Memory B cell (primary cell): ENCODE data around the gene TRIM41.
"Not testable (repeated sequence)": the region's sequence is repeated elsewhere in the genome, so short reads cannot be mapped to it uniquely, and the experiment has no call there.

ENCODE experiments used
- ATAC-seq: fragments of 150-1000 bp; cut with Tn5 transposase; 2 replicates; pipeline ENCODE4 v1.10.0; 2021; ENCODE audit warnings: low read depth, mild to moderate bottlenecking, moderate library complexity
- DNase-seq, 2 donors: peaks; one replicate each; pipeline ENCODE4 v3.0.0; 2022; ENCODE audit warnings: low spot score in 2 of 2
- H3K27ac Mint-ChIP-seq: one replicate; pipeline ENCODE4 v1.8.0; 2022; ENCODE audit warnings: mild to moderate bottlenecking, moderate library complexity, mixed read lengths
- H3K27me3 Mint-ChIP-seq: one replicate; pipeline ENCODE4 v1.8.0; 2022; ENCODE audit warnings: mixed read lengths
- H3K36me3 Mint-ChIP-seq: one replicate; pipeline ENCODE4 v1.8.0; 2022; ENCODE audit warnings: mild to moderate bottlenecking, mixed read lengths
- H3K4me1 Mint-ChIP-seq: one replicate; pipeline ENCODE4 v1.8.0; 2022; ENCODE audit warnings: mixed read lengths
- H3K4me3 Mint-ChIP-seq: one replicate; pipeline ENCODE4 v1.8.0; 2022; ENCODE audit warnings: mild to moderate bottlenecking, moderate library complexity, mixed read lengths
- H3K9me3 Mint-ChIP-seq: one replicate; pipeline ENCODE4 v1.8.0; 2022; ENCODE audit warnings: mixed read lengths

Gene TRIM41

GRCh38 chr5:181223058-181223728, at the start of gene TRIM41:
TSS of gene TRIM41 (plus strand) at chr5:181223281. CDS start at chr5:181224000, 719 bp downstream.
- Mint-ChIP-seq H3K27ac (peak within 1 kb of the TSS; percentile 96), H3K4me3 (peak within 1 kb of the TSS; percentile 97), H3K4me1 (peaks cover 31% of the 10 kb centered on the region), H3K9me3 (no peaks in the 10 kb centered on the region), H3K36me3 (peaks cover 2% of the 10 kb centered on the region), H3K27me3 (no peaks in the 10 kb centered on the region)
- ATAC-seq = peak; percentile 71
- DNase-seq = peak; percentile 96 to 99

- H3K36me3 Mint-ChIP-seq = no peaks in the 10 kb centered on the region
- H3K4me1 Mint-ChIP-seq = peaks cover 11% of the 10 kb centered on the region
- H3K9me3 Mint-ChIP-seq = peaks cover 5% of the 10 kb centered on the region
- DNase-seq (peak in 1 of 2 donors; percentile 50), ATAC-seq (peak; percentile 84)
- peak overlapping the region; percentile 84 for H3K4me3 Mint-ChIP-seq
- peak overlapping the region; percentile 71 for H3K27ac Mint-ChIP-seq
- peaks cover 14% of the 10 kb centered on the region for H3K27me3 Mint-ChIP-seq
These were observed 49.4 kb upstream of the TRIM41 start for GRCh38 chr5:181173420-181174342.

GRCh38 chr5:181176254-181176952, 46.7 kb upstream of the TRIM41 start:
- Mint-ChIP-seq H3K4me1 (peaks cover 8% of the 10 kb centered on the region), H3K27ac (no peak overlapping the region), H3K36me3 (no peaks in the 10 kb centered on the region), H3K9me3 (no peaks in the 10 kb centered on the region), H3K27me3 (peaks cover 4% of the 10 kb centered on the region), H3K4me3 (no peak overlapping the region)
- DNase-seq = no peak
- no peak for ATAC-seq

- H3K9me3 Mint-ChIP-seq, H3K27me3 Mint-ChIP-seq, H3K36me3 Mint-ChIP-seq, H3K27ac Mint-ChIP-seq, ATAC-seq, DNase-seq, H3K4me3 Mint-ChIP-seq: not testable (repeated sequence)
- H3K4me1 Mint-ChIP-seq = peaks cover 14% of the 10 kb centered on the region
These were observed 45.5 kb upstream of the TRIM41 start for GRCh38 chr5:181177559-181177958.

GRCh38 chr5:181181650-181182565, 41.2 kb upstream of the TRIM41 start:
- Mint-ChIP-seq H3K36me3 (no peaks in the 10 kb centered on the region), H3K4me3 (peak overlapping the region; percentile 38), H3K27me3 (no peaks in the 10 kb centered on the region), H3K27ac (peak overlapping the region; percentile 60), H3K4me1 (peaks cover 12% of the 10 kb centered on the region), H3K9me3 (peaks cover 1% of the 10 kb centered on the region)
- ATAC-seq (peak; percentile 73), DNase-seq (peak; percentile 60 to 67)

GRCh38 chr5:181182651-181183050, 40.4 kb upstream of the TRIM41 start:
- Mint-ChIP-seq H3K4me3 (peak overlapping the region; percentile 82), H3K4me1 (peaks cover 15% of the 10 kb centered on the region), H3K36me3 (no peaks in the 10 kb centered on the region), H3K9me3 (peaks cover 1% of the 10 kb centered on the region), H3K27ac (peak overlapping the region; percentile 21), H3K27me3 (no peaks in the 10 kb centered on the region)
- no peak for DNase-seq
- ATAC-seq = no peak

- H3K36me3 Mint-ChIP-seq = no peaks in the 10 kb centered on the region
- peaks cover 28% of the 10 kb centered on the region for H3K4me1 Mint-ChIP-seq
- H3K27ac Mint-ChIP-seq = peak overlapping the region; percentile 91
- peaks cover 1% of the 10 kb centered on the region for H3K9me3 Mint-ChIP-seq
- DNase-seq (no peak), ATAC-seq (no peak)
- H3K27me3 Mint-ChIP-seq = no peaks in the 10 kb centered on the region
- H3K4me3 Mint-ChIP-seq = peak overlapping the region; percentile 90
These were observed 38.2 kb upstream of the TRIM41 start for GRCh38 chr5:181184845-181185216.

GRCh38 chr5:181185560-181185959, 37.5 kb upstream of the TRIM41 start:
- no peaks in the 10 kb centered on the region for H3K27me3 Mint-ChIP-seq
- no peak for DNase-seq
- peaks cover 1% of the 10 kb centered on the region for H3K9me3 Mint-ChIP-seq
- no peak overlapping the region for H3K27ac Mint-ChIP-seq
- peaks cover 33% of the 10 kb centered on the region for H3K4me1 Mint-ChIP-seq
- peak overlapping the region; percentile 14 for H3K4me3 Mint-ChIP-seq
- ATAC-seq = no peak
- H3K36me3 Mint-ChIP-seq = no peaks in the 10 kb centered on the region

- H3K27me3 Mint-ChIP-seq = no peaks in the 10 kb centered on the region
- H3K36me3 Mint-ChIP-seq = no peaks in the 10 kb centered on the region
- no peak overlapping the region for H3K27ac Mint-ChIP-seq
- peaks cover 1% of the 10 kb centered on the region for H3K9me3 Mint-ChIP-seq
- no peak for DNase-seq
- H3K4me1 Mint-ChIP-seq = peaks cover 33% of the 10 kb centered on the region
- no peak overlapping the region for H3K4me3 Mint-ChIP-seq
- ATAC-seq = no peak
These were observed 37.1 kb upstream of the TRIM41 start for GRCh38 chr5:181186022-181186421.

- Mint-ChIP-seq H3K27me3 (no peaks in the 10 kb centered on the region), H3K9me3 (peaks cover 1% of the 10 kb centered on the region), H3K36me3 (no peaks in the 10 kb centered on the region), H3K4me1 (peaks cover 39% of the 10 kb centered on the region), H3K27ac (peak overlapping the region; percentile 100), H3K4me3 (no peak overlapping the region)
- DNase-seq = no peak
- no peak for ATAC-seq
These were observed 36.0 kb upstream of the TRIM41 start for GRCh38 chr5:181186986-181187499.

- Mint-ChIP-seq H3K4me3 (peak overlapping the region; percentile 96), H3K27me3 (no peaks in the 10 kb centered on the region), H3K9me3 (peaks cover 1% of the 10 kb centered on the region), H3K27ac (peak overlapping the region; percentile 100), H3K4me1 (peaks cover 42% of the 10 kb centered on the region), H3K36me3 (no peaks in the 10 kb centered on the region)
- DNase-seq (peak in 1 of 2 donors; percentile 56), ATAC-seq (no peak)
These were observed 35.4 kb upstream of the TRIM41 start for GRCh38 chr5:181187500-181188213.

- ATAC-seq (peak; percentile 8), DNase-seq (peak; percentile 85 to 88)
- H3K9me3 Mint-ChIP-seq = no peaks in the 10 kb centered on the region
- no peaks in the 10 kb centered on the region for H3K27me3 Mint-ChIP-seq
- peak overlapping the region; percentile 100 for H3K27ac Mint-ChIP-seq
- H3K4me3 Mint-ChIP-seq = peak overlapping the region; percentile 96
- peaks cover 42% of the 10 kb centered on the region for H3K4me1 Mint-ChIP-seq
- H3K36me3 Mint-ChIP-seq = no peaks in the 10 kb centered on the region
These were observed 34.2 kb upstream of the TRIM41 start for GRCh38 chr5:181188700-181189362.
